ENCODE data around the gene GSTO2.

DNA sequence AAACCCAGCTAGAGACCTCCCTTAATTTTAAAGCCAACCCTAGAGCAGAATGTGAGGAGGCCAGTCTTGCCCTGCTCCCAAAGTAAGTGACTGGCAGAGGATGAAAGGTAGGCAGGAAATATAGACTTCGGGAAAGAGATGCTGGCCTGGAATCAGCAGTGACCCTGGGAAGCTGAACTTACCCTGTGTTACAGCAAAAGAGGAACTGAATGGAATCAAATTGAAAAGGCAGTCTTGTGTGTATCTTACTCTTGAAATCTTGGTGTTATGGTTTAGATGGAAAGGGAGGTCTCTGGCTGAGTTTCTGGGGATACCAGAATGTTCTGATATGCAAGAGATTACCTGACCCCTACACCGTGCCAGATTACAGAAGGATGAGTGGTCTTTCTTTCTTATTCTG, 28.9 kb upstream of the GSTO2 start:
- TF ChIP-seq, protein P1, sequence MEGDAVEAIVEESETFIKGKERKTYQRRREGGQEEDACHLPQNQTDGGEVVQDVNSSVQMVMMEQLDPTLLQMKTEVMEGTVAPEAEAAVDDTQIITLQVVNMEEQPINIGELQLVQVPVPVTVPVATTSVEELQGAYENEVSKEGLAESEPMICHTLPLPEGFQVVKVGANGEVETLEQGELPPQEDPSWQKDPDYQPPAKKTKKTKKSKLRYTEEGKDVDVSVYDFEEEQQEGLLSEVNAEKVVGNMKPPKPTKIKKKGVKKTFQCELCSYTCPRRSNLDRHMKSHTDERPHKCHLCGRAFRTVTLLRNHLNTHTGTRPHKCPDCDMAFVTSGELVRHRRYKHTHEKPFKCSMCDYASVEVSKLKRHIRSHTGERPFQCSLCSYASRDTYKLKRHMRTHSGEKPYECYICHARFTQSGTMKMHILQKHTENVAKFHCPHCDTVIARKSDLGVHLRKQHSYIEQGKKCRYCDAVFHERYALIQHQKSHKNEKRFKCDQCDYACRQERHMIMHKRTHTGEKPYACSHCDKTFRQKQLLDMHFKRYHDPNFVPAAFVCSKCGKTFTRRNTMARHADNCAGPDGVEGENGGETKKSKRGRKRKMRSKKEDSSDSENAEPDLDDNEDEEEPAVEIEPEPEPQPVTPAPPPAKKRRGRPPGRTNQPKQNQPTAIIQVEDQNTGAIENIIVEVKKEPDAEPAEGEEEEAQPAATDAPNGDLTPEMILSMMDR (conservative IDR thresholded peaks at IDR 0.05; ENCODE audit: low read length): no peak
- no peak for TF ChIP-seq EZH2phosphoT487 (IDR thresholded peaks at IDR 0.05; ENCODE audit: borderline replicate concordance, low read depth, low read length)
